HPDE6-E6E7 (cell line): Measurements from ENCODE around the gene HHAT.
A peak's percentile ranks its signal among the peaks of the same experiment; 100 is the strongest.

Source experiments
- DNase-seq: peaks from one replicate; pipeline ENCODE4 v3.0.0; 2011; ENCODE audit warnings: missing footprints; ENCODE audit errors: extremely low spot score

HHAT gene

GRCh38 chr1:210540288-210540687 is 211.6 kb downstream of the HHAT start:
- no peak for DNase-seq

GRCh38 chr1:210541680-210542358 is 213.1 kb downstream of the HHAT start:
- no peak for DNase-seq

- no peak for DNase-seq
Measured at GRCh38 chr1:210551899-210552298, 223.2 kb downstream of the HHAT start.

- DNase-seq, result no peak
Measured at GRCh38 chr1:210553711-210554110, 225.0 kb downstream of the HHAT start.

- no peak for DNase-seq
Measured at GRCh38 chr1:210554382-210554781, 225.7 kb downstream of the HHAT start.

- DNase-seq, result no peak
Measured at GRCh38 chr1:210556475-210556874, 227.8 kb downstream of the HHAT start.

- DNase-seq, result no peak
Measured at GRCh38 chr1:210557426-210558077, 228.8 kb downstream of the HHAT start.

GRCh38 chr1:210558302-210558701 is 229.6 kb downstream of the HHAT start:
- no peak for DNase-seq

- DNase-seq, result no peak
Measured at GRCh38 chr1:210565306-210565705, 236.6 kb downstream of the HHAT start.

- no peak for DNase-seq
Measured at GRCh38 chr1:210568631-210569030, 239.9 kb downstream of the HHAT start.

GRCh38 chr1:210570116-210570515 is 241.4 kb downstream of the HHAT start:
- no peak for DNase-seq

- DNase-seq, result no peak
Measured at GRCh38 chr1:210571356-210572284, 242.9 kb downstream of the HHAT start.

- no peak for DNase-seq
Measured at GRCh38 chr1:210573141-210573540, 244.4 kb downstream of the HHAT start.

- DNase-seq, result no peak
Measured at GRCh38 chr1:210582205-210582970, 253.7 kb downstream of the HHAT start.

- DNase-seq, result peak; percentile 48
Measured at GRCh38 chr1:210584439-210585113, 255.9 kb downstream of the HHAT start.

- no peak for DNase-seq
Measured at GRCh38 chr1:210586771-210587170, 258.1 kb downstream of the HHAT start.

GRCh38 chr1:210587566-210587965 is 258.9 kb downstream of the HHAT start:
- DNase-seq, result no peak

- DNase-seq, result no peak
Measured at GRCh38 chr1:210588357-210588756, 259.7 kb downstream of the HHAT start.

GRCh38 chr1:210588946-210589345 is 260.2 kb downstream of the HHAT start:
- DNase-seq, result no peak

GRCh38 chr1:210591214-210591613 is 262.5 kb downstream of the HHAT start:
- no peak for DNase-seq

GRCh38 chr1:210594605-210595004 is 265.9 kb downstream of the HHAT start:
- no peak for DNase-seq
